Fibroblast of skin of right quadriceps (primary cell): ENCODE measurements around the gene TRAPPC12.
"Not testable (repeated sequence)": the region's sequence is repeated elsewhere in the genome, so short reads cannot be mapped to it uniquely, and the experiment has no call there.

ENCODE experiments used
- DNase-seq: peaks from one replicate; pipeline ENCODE4 v3.0.0-alpha.2; 2013

TRAPPC12 gene

GRCh38 chr2:3433776-3434400 is 54.4 kb downstream of the TRAPPC12 start:
- DNase-seq, result no peak

GRCh38 chr2:3434654-3435053 is 55.2 kb downstream of the TRAPPC12 start:
- DNase-seq, result no peak

- DNase-seq, result no peak
Observed at GRCh38 chr2:3435445-3435844, 56.0 kb downstream of the TRAPPC12 start.

GRCh38 chr2:3440477-3440876 is 61.0 kb downstream of the TRAPPC12 start:
- no peak for DNase-seq

- DNase-seq, result no peak
Observed at GRCh38 chr2:3441465-3441864, 62.0 kb downstream of the TRAPPC12 start.

- no peak for DNase-seq
Observed at GRCh38 chr2:3442185-3442584, 62.7 kb downstream of the TRAPPC12 start.

GRCh38 chr2:3443083-3443482 is 63.6 kb downstream of the TRAPPC12 start:
- DNase-seq, result no peak

GRCh38 chr2:3443506-3444084 is 64.1 kb downstream of the TRAPPC12 start:
- DNase-seq, result no peak

GRCh38 chr2:3445891-3446290 is 66.4 kb downstream of the TRAPPC12 start:
- no peak for DNase-seq

- no peak for DNase-seq
Observed at GRCh38 chr2:3446381-3446780, 66.9 kb downstream of the TRAPPC12 start.

GRCh38 chr2:3447186-3447585 is 67.7 kb downstream of the TRAPPC12 start:
- DNase-seq, result not testable (repeated sequence)

GRCh38 chr2:3447789-3448317 is 68.4 kb downstream of the TRAPPC12 start:
- no peak for DNase-seq

- DNase-seq, result not testable (repeated sequence)
Observed at GRCh38 chr2:3448441-3448911, 69.0 kb downstream of the TRAPPC12 start.

- peak; percentile 13 for DNase-seq
Observed at GRCh38 chr2:3449086-3449485, 69.6 kb downstream of the TRAPPC12 start.

- DNase-seq, result no peak
Observed at GRCh38 chr2:3449936-3450335, 70.4 kb downstream of the TRAPPC12 start.

GRCh38 chr2:3450385-3451010 is 71.0 kb downstream of the TRAPPC12 start:
- no peak for DNase-seq

GRCh38 chr2:3451169-3451568 is 71.7 kb downstream of the TRAPPC12 start:
- DNase-seq, result no peak

- DNase-seq, result no peak
Observed at GRCh38 chr2:3451926-3452671, 72.6 kb downstream of the TRAPPC12 start.

- no peak for DNase-seq
Observed at GRCh38 chr2:3453190-3453999, 73.9 kb downstream of the TRAPPC12 start.

- DNase-seq, result not testable (repeated sequence)
Observed at GRCh38 chr2:3454005-3454404, 74.5 kb downstream of the TRAPPC12 start.

- no peak for DNase-seq
Observed at GRCh38 chr2:3454802-3455201, 75.3 kb downstream of the TRAPPC12 start.

GRCh38 chr2:3456125-3456524 is 76.6 kb downstream of the TRAPPC12 start:
- DNase-seq, result no peak
